ENCODE measurements around the gene CLCN5. TPM values are rescaled to one million over a fixed set of nuclear protein-coding genes. Genes with fewer than 3 reads are reported as not detected.
A peak's percentile ranks its signal among the peaks of the same experiment; 100 is the strongest.

Gene CLCN5
- total and polyA plus RNA-seq, 2 of the 13 experiments (the other 11 are each of a cell fraction or from before 2014, with no cell fraction given) = 7.8 to 27.3 TPM

- no peak for TF ChIP-seq ETV6 (CRISPR knock-in tag; conservative IDR thresholded peaks at IDR 0.05)
- TF ChIP-seq ZNF549 (CRISPR knock-in tag; IDR thresholded peaks at IDR 0.05) = no peak
- TF ChIP-seq NR1H2 (CRISPR knock-in tag; IDR thresholded peaks at IDR 0.05; ENCODE audit: borderline replicate concordance, low read depth) = no peak
- no peak for TF ChIP-seq ZSCAN29 (CRISPR knock-in tag; conservative IDR thresholded peaks at IDR 0.05)
- 0 out of 2 replicates have a peak, but pooled peaks have one; percentile 14 for TF ChIP-seq NCOA2 (CRISPR knock-in tag; IDR thresholded peaks at IDR 0.05)
- TF ChIP-seq UBTF (CRISPR knock-in tag; IDR thresholded peaks at IDR 0.05) = peak; percentile 73
- TF ChIP-seq RNF2 (conservative IDR thresholded peaks at IDR 0.05; ENCODE audit: low read depth) = no peak
- no peak for TF ChIP-seq MIER3 (CRISPR knock-in tag; IDR thresholded peaks at IDR 0.05; ENCODE audit: borderline replicate concordance)
- no peak for TF ChIP-seq ZMYM3 (CRISPR knock-in tag; IDR thresholded peaks at IDR 0.05)
- TF ChIP-seq ZNF343 (CRISPR knock-in tag; IDR thresholded peaks at IDR 0.05) = no peak
- TF ChIP-seq ELF4 (CRISPR knock-in tag; IDR thresholded peaks at IDR 0.05; ENCODE audit: borderline replicate concordance) = no peak
- TF ChIP-seq ZNF562 (CRISPR knock-in tag; IDR thresholded peaks at IDR 0.05; ENCODE audit: borderline replicate concordance) = no peak
- no peak for TF ChIP-seq USF2 (IDR thresholded peaks at IDR 0.05; ENCODE audit: low read depth, low read length)
- TF ChIP-seq USF2 (CRISPR knock-in tag; IDR thresholded peaks at IDR 0.05; ENCODE audit: borderline replicate concordance) = peak; percentile 63; the same call in 1 of the 2 replicates
- peak; percentile 44; the same call in 1 of the 2 replicates for TF ChIP-seq ARNT2 (CRISPR knock-in tag; IDR thresholded peaks at IDR 0.05; ENCODE audit: low read depth)
- TF ChIP-seq SIX4 (CRISPR knock-in tag; IDR thresholded peaks at IDR 0.05) = no peak
- TF ChIP-seq CCAR2 (optimal IDR thresholded peaks at IDR 0.05; ENCODE audit: low read depth, low read length) = no peak
- peak; percentile 84 for TF ChIP-seq YY1 (IDR thresholded peaks at IDR 0.05; ENCODE audit: insufficient read depth, insufficient replicate concordance, low read depth, low read length)
- no peak for TF ChIP-seq SAFB2 (CRISPR knock-in tag; IDR thresholded peaks at IDR 0.05; ENCODE audit: borderline replicate concordance, low read depth)
- no peak for TF ChIP-seq ZNF282 (IDR thresholded peaks at IDR 0.05; ENCODE audit: partially characterized antibody)
- TF ChIP-seq TBL1XR1 (IDR thresholded peaks at IDR 0.05; ENCODE audit: borderline replicate concordance, low read length, partially characterized antibody) = no peak
- TF ChIP-seq NKX3-1 (CRISPR knock-in tag; IDR thresholded peaks at IDR 0.05) = no peak
- TF ChIP-seq PAX8 (CRISPR knock-in tag; IDR thresholded peaks at IDR 0.05; ENCODE audit: borderline replicate concordance) = no peak
- no peak for TF ChIP-seq TEAD3 (CRISPR knock-in tag; optimal IDR thresholded peaks at IDR 0.05; ENCODE audit: borderline replicate concordance)
- peak; percentile 64 for TF ChIP-seq SALL1 (CRISPR knock-in tag; IDR thresholded peaks at IDR 0.05)
- TF ChIP-seq ZZZ3 (CRISPR knock-in tag; IDR thresholded peaks at IDR 0.05; ENCODE audit: borderline replicate concordance) = no peak
Measured at GRCh38 chrX:49922291-49923241, at the start of gene CLCN5 (continued).
